Right ventricle myocardium superior (tissue), 1 donor: ENCODE measurements around the gene APLF. TPM values are rescaled to one million over a fixed set of nuclear protein-coding genes. Genes with fewer than 3 reads are reported as not detected.
"Not testable (repeated sequence)": the region's sequence is repeated elsewhere in the genome, so short reads cannot be mapped to it uniquely, and the experiment has no call there.

Experiments
- ATAC-seq: fragments of 200-7000 bp; cut with Tn5 transposase; one replicate; pipeline ENCODE4 v1.9.1; 2020; ENCODE audit warnings: mild to moderate bottlenecking; ENCODE audit not compliant: poor library complexity
- DNase-seq: peaks from one replicate; pipeline ENCODE4 v3.0.0-alpha.2; 2020
- intact Hi-C: fragments of 100-400 bp; cut with DNase I; formaldehyde crosslinking; loops from one replicate; pipeline ENCODE4 v1.11.2; 2022
- total RNA-seq: library from RNA; stranded (reverse); fragmentation: NEBNext Ultra II Directional; extraction: Animal tissue kit (Norgen Biotek cat#: 25700); gene quantifications from one replicate; pipeline ENCODE4 v1.2.1, GENCODE V29; 2021
- donor health status: DM: no; HTN: yes; CAD: no; lungs with severe emphysema.

The APLF gene
- total RNA-seq, 1 donor from 2014 or later = 4.0 TPM

- ATAC-seq = no peak
- intact Hi-C loops = no loop called here
- no peak for DNase-seq
Measured at GRCh38 chr2:68558576-68558975, 91.2 kb downstream of the APLF start.

GRCh38 chr2:68559692-68560091 is 92.3 kb downstream of the APLF start:
- ATAC-seq (no peak), DNase-seq (no peak)
- intact Hi-C loops = no loop called here

- DNase-seq = no peak
- intact Hi-C loops = no loop called here
- ATAC-seq = no peak
Measured at GRCh38 chr2:68560545-68560944, 93.2 kb downstream of the APLF start.

DNA sequence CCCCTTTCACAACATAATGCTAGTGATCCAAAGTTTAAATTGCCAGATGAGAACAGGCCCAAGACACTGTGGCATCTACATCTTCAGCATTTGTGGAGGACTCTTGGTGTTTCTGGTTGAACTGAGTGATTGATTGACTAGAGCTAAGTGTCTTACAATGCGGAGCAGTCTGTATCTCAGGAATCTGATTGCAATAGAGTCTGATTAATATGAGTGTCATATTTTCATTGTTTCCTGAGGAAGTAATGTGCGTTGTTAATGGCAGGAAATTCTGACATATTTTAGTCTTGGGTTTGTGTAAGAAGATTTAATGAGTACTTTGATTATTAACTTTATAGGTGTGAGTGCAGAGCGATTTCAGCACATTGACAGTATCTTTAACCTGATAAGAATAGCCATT is 94.0 kb downstream of the APLF start:
- intact Hi-C loops = no loop called here
- ATAC-seq = no peak
- DNase-seq = no peak

- DNase-seq = no peak
- ATAC-seq = no peak
- intact Hi-C loops = no loop called here
Measured at GRCh38 chr2:68562934-68563333, 95.5 kb downstream of the APLF start.

DNA sequence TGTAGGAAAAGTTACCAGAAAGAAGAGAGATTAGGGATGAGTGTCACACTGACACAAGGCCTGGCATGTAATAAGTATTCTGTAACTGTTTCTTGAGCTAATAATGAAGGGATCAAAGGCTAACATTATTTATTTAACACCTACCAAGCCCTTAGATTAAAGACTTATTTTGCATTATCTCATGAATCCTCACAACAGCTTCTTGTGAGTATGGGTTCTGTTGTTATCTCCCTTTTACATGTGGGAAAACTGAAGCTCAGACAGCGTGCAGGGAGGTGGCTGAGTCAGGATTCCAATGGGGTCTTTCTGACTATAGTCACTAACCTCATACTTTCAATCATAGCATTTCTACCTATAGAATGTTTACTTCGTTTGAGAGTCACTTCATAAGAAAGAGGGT is 97.0 kb downstream of the APLF start:
- ATAC-seq (no peak), DNase-seq (no peak)
- intact Hi-C loops = no loop called here

DNA sequence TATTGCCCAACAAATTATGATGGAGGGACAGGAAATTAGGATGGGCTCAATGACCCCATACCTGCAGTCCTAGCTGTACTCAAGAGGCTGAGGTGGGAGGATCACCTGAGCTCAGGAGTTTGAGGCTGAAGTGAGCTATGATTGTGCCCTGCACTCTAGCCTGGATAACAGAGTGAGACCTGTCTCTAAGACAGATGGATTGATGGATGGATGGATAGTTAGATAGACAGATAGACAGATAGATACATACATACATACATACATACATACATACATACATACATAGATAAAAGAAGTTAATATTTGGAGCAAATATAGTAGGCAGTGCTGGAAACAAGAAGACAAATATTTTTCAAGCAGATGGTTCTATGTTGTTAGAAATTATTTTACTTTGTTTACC is 97.9 kb downstream of the APLF start:
- ATAC-seq (no peak), DNase-seq (no peak)
- intact Hi-C loops = no loop called here

GRCh38 chr2:68565858-68566257 is 98.5 kb downstream of the APLF start:
- ATAC-seq = no peak
- no peak for DNase-seq
- intact Hi-C loops = no loop called here

DNA sequence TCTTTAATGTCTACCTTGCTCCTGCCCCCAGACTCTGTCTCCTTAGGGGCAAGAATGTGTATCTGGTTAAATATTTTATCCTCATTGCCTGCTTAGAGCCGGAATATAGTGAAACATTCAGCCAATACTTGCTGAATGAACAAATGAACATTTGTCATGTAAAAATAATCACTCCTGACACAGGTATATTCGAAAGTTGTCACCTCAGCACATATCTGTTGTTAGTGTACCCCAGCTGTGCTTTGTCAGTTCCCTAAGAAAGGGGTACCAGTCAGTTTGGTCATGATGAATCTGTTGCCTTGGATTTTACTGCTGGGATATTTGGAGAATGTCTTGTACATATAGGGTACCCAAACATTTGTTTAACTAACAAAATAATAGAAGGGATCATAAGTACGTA is 99.0 kb downstream of the APLF start:
- intact Hi-C loops = no loop called here
- no peak for ATAC-seq
- DNase-seq = no peak

GRCh38 chr2:68568116-68568515 is 100.7 kb downstream of the APLF start:
- intact Hi-C loops = no loop called here
- no peak for ATAC-seq
- DNase-seq = no peak

- intact Hi-C loops = no loop called here
- DNase-seq (no peak), ATAC-seq (no peak)
Measured at GRCh38 chr2:68569604-68570003, 102.2 kb downstream of the APLF start.

GRCh38 chr2:68570434-68570833 is 103.0 kb downstream of the APLF start:
- intact Hi-C loops, DNase-seq, ATAC-seq: not testable (repeated sequence)

- no peak for DNase-seq
- ATAC-seq = no peak
- intact Hi-C loops = no loop called here
Measured at GRCh38 chr2:68574202-68574791, 106.9 kb downstream of the APLF start.

DNA sequence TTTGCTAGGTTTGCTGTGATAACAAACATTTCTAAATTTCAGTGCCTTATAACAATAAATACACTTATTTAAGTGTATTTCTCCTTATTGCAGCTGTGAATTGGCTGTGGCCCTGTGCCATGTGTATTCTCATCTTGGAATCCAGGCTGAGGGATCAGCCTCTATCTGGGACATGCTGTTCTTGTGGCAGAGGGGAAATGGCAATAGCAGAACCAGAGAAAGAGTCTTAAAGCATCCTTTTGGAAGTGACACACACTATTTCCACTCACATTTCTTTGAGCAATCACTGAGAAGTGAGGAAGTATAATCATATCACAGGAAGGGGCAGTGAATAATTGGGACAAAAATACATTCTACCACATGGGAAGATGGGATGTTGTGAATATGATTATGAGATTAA is 109.8 kb downstream of the APLF start:
- no peak for DNase-seq
- intact Hi-C loops = no loop called here
- no peak for ATAC-seq

DNA sequence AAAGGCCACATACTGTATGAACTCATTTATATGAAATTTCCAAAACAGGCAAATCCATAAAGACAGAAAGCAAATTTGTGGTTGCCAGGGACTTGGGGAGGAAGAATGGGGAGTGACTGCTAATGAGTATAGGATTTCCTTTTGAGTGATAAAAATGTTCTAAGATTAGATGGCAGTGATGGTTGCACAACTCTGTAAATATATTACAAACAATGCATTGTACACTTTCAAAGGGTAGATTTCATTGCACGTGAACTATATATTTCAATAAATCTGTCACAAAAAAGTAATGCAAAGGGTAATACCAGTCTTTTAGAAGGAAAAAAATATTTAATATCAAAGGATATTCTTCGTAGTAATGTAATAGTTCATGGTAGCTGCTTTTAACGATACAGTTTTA is 112.3 kb downstream of the APLF start:
- ATAC-seq (no peak), DNase-seq (no peak)
- intact Hi-C loops = no loop called here

DNA sequence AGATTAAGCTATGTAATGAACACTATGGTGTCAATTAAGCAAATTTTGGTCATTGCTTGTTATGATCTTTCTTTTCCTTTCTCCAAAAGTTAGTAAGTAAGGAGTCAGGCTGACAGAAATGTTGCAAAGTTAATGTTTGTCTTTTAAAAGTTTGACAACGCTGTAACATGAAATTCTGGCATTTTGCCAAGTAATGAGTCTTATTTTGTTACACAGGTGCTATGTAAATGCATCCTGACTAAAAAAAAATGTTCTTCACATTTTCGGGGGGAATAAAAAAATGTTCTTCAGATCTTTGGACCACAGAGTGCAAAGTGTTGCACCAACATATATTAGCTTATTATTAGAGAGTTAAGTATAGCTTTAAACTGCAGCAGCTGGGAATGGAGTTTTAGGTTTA is 121.2 kb downstream of the APLF start:
- ATAC-seq = no peak
- intact Hi-C loops = no loop called here
- DNase-seq = no peak

DNA sequence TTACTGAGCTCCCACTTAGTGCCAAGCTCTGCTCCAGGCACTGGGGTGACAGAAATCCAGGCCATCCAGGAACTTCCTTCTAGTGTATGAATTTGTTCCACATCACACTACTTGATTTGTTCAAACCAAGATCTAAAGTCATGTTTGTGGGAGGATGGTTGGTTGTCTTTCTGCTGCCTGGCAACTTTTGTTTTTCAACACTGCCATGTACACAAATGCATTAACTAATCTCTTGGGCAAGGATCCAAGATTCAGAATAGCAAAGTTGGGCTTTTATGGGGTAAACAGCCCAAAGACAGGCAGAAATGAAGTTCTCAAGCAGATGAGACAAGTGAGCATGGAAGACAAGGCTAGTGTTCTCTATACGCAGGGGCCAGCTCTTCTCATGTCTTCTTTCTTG is 122.6 kb downstream of the APLF start:
- no peak for ATAC-seq
- intact Hi-C loops = no loop called here
- no peak for DNase-seq

GRCh38 chr2:68590702-68591101 is 123.3 kb downstream of the APLF start:
- ATAC-seq (no peak), DNase-seq (no peak)
- intact Hi-C loops = no loop called here

- ATAC-seq (no peak), DNase-seq (no peak)
- intact Hi-C loops = no loop called here
Measured at GRCh38 chr2:68591225-68591624, 123.8 kb downstream of the APLF start.

GRCh38 chr2:68594041-68594440 is 126.7 kb downstream of the APLF start:
- intact Hi-C loops = no loop called here
- ATAC-seq (no peak), DNase-seq (no peak)

- intact Hi-C loops = no loop called here
- DNase-seq = peak; percentile 46
- peak; percentile 45 for ATAC-seq
Measured at GRCh38 chr2:68594674-68595492, 127.5 kb downstream of the APLF start.
